H1 (cell line): Measurements from ENCODE around the gene OR52A5. TPM values are rescaled to one million over a fixed set of nuclear protein-coding genes. Genes with fewer than 3 reads are reported as not detected.

Source experiments
- CTCF ChIA-PET: fragments of 300-600 bp; sonication (Branson Sonifier 250); formaldehyde crosslinking; loops from one replicate; lab custom pipeline; 2021; ENCODE audit not compliant: partially characterized antibody; lab: Charles Lee
- POLR2A ChIA-PET: fragments of 300-600 bp; sonication (Branson Sonifier 250); formaldehyde crosslinking; loops from one replicate; lab custom pipeline; 2021; ENCODE audit warnings: inconsistent platforms; ENCODE audit not compliant: partially characterized antibody; lab: Charles Lee
- DNase-seq, 2 experiments: peaks; one replicate each; pipeline versions ENCODE4 v3.0.0 to v3.0.0-alpha.2; 2010 to 2022; ENCODE audit warnings: low spot score in 2 of 2, low read depth in 1 of 2, mixed read lengths in 1 of 2
- FAIRE-seq: peaks from 2 replicates; lab custom pipeline; 2011; peaks lifted over from hg19 to GRCh38; lab: Jason Lieb, UNC
- H2AFZ ChIP-seq: 2 replicates; pipeline ENCODE4 v1.8.1; 2012; ENCODE audit warnings: low read length, inconsistent platforms
- H2AK5ac ChIP-seq: 2 replicates; pipeline ENCODE4 v1.6.1; 2013; ENCODE audit warnings: low read depth, low read length
- H2BK120ac ChIP-seq: replicated peaks from 2 replicates; pipeline ENCODE3; 2013; ENCODE audit warnings: low read depth, low read length, inconsistent platforms
- H2BK12ac ChIP-seq: 2 replicates; pipeline ENCODE4 v1.6.1; 2013; ENCODE audit warnings: low read depth, low read length
- H2BK15ac ChIP-seq: 2 replicates; pipeline ENCODE4 v1.6.1; 2013; ENCODE audit warnings: low read length
- H2BK20ac ChIP-seq: 2 replicates; pipeline ENCODE4 v1.6.1; 2013; ENCODE audit warnings: low read length
- H2BK5ac ChIP-seq: 2 replicates; pipeline ENCODE4 v1.6.1; 2013; ENCODE audit warnings: low read depth, low read length
- H3K14ac ChIP-seq: 2 replicates; pipeline ENCODE4 v1.6.1; 2013; ENCODE audit warnings: inconsistent platforms; ENCODE audit not compliant: insufficient read length
- H3K18ac ChIP-seq: 2 replicates; pipeline ENCODE4 v1.6.1; 2013; ENCODE audit warnings: low read length; ENCODE audit errors: extremely low read depth
- H3K23ac ChIP-seq: 2 replicates; pipeline ENCODE4 v1.6.1; 2013; ENCODE audit warnings: inconsistent platforms; ENCODE audit not compliant: insufficient read length
- H3K23me2 ChIP-seq: 2 replicates; pipeline ENCODE4 v1.6.1; 2013; ENCODE audit warnings: low read depth, low read length
- H3K27ac ChIP-seq: 2 replicates; pipeline ENCODE4 v1.6.1; 2011; ENCODE audit warnings: low read depth, low read length, inconsistent platforms
- H3K27me3 ChIP-seq, 4 experiments: replicated peaks in 1 of 4; 1 replicate in 1 of 4; 2 replicates in 3 of 4; pipeline versions ENCODE4 v1.6.1 to v1.8.1; 2011 to 2013; ENCODE audit warnings: low read length in 3 of 4, mild to moderate bottlenecking in 3 of 4, inconsistent platforms in 2 of 4, mixed read lengths in 2 of 4, moderate library complexity in 1 of 4; ENCODE audit not compliant: control insufficient read depth in 3 of 4, insufficient read depth in 3 of 4; ENCODE audit errors: extremely low read depth in 1 of 4
- H3K36me3 ChIP-seq, 4 experiments: 2 replicates each; pipeline versions ENCODE4 v1.6.1 to v1.8.1; 2011 to 2013; ENCODE audit warnings: mild to moderate bottlenecking in 4 of 4, low read length in 3 of 4, moderate library complexity in 2 of 4, control low read depth in 1 of 4, inconsistent platforms in 1 of 4; ENCODE audit not compliant: insufficient read depth in 4 of 4, control insufficient read depth in 2 of 4
- H3K4ac ChIP-seq: replicated peaks from 2 replicates; pipeline ENCODE3; 2013; ENCODE audit warnings: low read length, low read depth, mixed read lengths, inconsistent platforms; ENCODE audit not compliant: insufficient read length
- H3K4me1 ChIP-seq, 4 experiments: replicated peaks in 1 of 4; 1 replicate in 1 of 4; 2 replicates in 3 of 4; pipeline versions ENCODE4 v1.6.1 to v1.8.1; 2011 to 2013; ENCODE audit warnings: low read length in 3 of 4, inconsistent platforms in 2 of 4, mixed read lengths in 1 of 4; ENCODE audit not compliant: insufficient read depth in 4 of 4, control insufficient read depth in 3 of 4
- H3K4me2 ChIP-seq, 2 experiments: 2 replicates each; pipeline versions ENCODE4 v1.6.1 to v1.8.1; 2011 to 2013; ENCODE audit warnings: low read depth in 2 of 2, low read length in 2 of 2, control low read depth in 1 of 2, inconsistent platforms in 1 of 2, mild to moderate bottlenecking in 1 of 2; ENCODE audit not compliant: insufficient read depth in 1 of 2
- H3K4me3 ChIP-seq, 4 experiments: fragments of 200-600, 300-600 bp in 1 of 4; sonication (generic), shearing (Covaris generic), sonication (Bioruptor Twin) in 1 of 4; 2 replicates each; pipeline versions ENCODE4 v1.5.1 to v1.8.1; 2011 to 2016; ENCODE audit warnings: low read length in 4 of 4, low read depth in 3 of 4, control low read depth in 2 of 4, inconsistent platforms in 2 of 4, mild to moderate bottlenecking in 2 of 4, mixed read lengths in 1 of 4, moderate library complexity in 1 of 4; ENCODE audit not compliant: insufficient read depth in 2 of 4; ENCODE audit errors: extremely low read depth in 1 of 4
- H3K56ac ChIP-seq: replicated peaks from 2 replicates; pipeline ENCODE3; 2013; ENCODE audit warnings: low read depth, mild to moderate bottlenecking, mixed read lengths, low read length, inconsistent platforms; ENCODE audit not compliant: insufficient read length
- H3K79me1 ChIP-seq: 2 replicates; pipeline ENCODE4 v1.6.1; 2013; ENCODE audit warnings: low read depth, low read length, control low read depth
- H3K79me2 ChIP-seq, 2 experiments: 2 replicates each; pipeline versions ENCODE4 v1.6.1 to v1.8.1; 2012 to 2013; ENCODE audit warnings: low read length in 2 of 2, mild to moderate bottlenecking in 2 of 2, inconsistent platforms in 1 of 2; ENCODE audit not compliant: insufficient read depth in 2 of 2, control insufficient read depth in 1 of 2
- H3K9ac ChIP-seq, 4 experiments: replicated peaks in 1 of 4; 1 replicate in 1 of 4; 2 replicates in 3 of 4; pipeline versions ENCODE4 v1.6.1 to v1.8.1; 2011 to 2013; ENCODE audit warnings: low read depth in 3 of 4, low read length in 3 of 4, control low read depth in 2 of 4, mild to moderate bottlenecking in 2 of 4, moderate library complexity in 2 of 4, inconsistent platforms in 1 of 4; ENCODE audit errors: extremely low read depth in 1 of 4
- H3K9me3 ChIP-seq, 2 experiments: 2 replicates each; pipeline versions ENCODE4 v1.6.1 to v1.8.1; 2012 to 2013; ENCODE audit warnings: mild to moderate bottlenecking in 2 of 2, moderate library complexity in 2 of 2, control low read depth in 1 of 2, inconsistent platforms in 1 of 2, low read depth in 1 of 2, low read length in 1 of 2, mixed read lengths in 1 of 2; ENCODE audit not compliant: insufficient read depth in 2 of 2
- H4K20me1 ChIP-seq, 2 experiments: replicated peaks in 1 of 2; 2 replicates each; pipeline versions ENCODE3 to v1.8.1; 2011 to 2013; ENCODE audit warnings: inconsistent platforms in 2 of 2, low read length in 2 of 2, mild to moderate bottlenecking in 1 of 2; ENCODE audit not compliant: insufficient read depth in 2 of 2, control insufficient read depth in 1 of 2
- H4K5ac ChIP-seq: 2 replicates; pipeline ENCODE4 v1.6.1; 2013; ENCODE audit warnings: low read length, low read depth, mixed read lengths, inconsistent platforms; ENCODE audit not compliant: insufficient read length
- H4K8ac ChIP-seq: 2 replicates; pipeline ENCODE4 v1.8.0; 2013; ENCODE audit warnings: mild to moderate bottlenecking, moderate library complexity, low read length, inconsistent platforms; ENCODE audit not compliant: insufficient read depth; ENCODE audit errors: extremely low read depth
- H4K91ac ChIP-seq: replicated peaks from 2 replicates; pipeline ENCODE3; 2013; ENCODE audit warnings: low read length, mixed read lengths, inconsistent platforms; ENCODE audit not compliant: insufficient read length
- ASH2L ChIP-seq: fragments of 200-600, 300-600 bp; sonication (generic); IDR thresholded peaks from one replicate; pipeline ENCODE4 v1.7.1; 2017; ENCODE audit warnings: low read length
- BRCA1 ChIP-seq: IDR thresholded peaks from 2 replicates; pipeline ENCODE4 v1.6.1; 2012; ENCODE audit warnings: low read depth, low read length, improper control_type of control experiment
- CHD2 ChIP-seq: IDR thresholded peaks from 2 replicates; pipeline ENCODE4 v1.6.1; 2012; ENCODE audit warnings: low read length, improper control_type of control experiment
- EZH2 ChIP-seq: fragments of 200-600 bp; sonication (generic); IDR thresholded peaks from 2 replicates; pipeline ENCODE4 v1.7.1; 2012; ENCODE audit warnings: low read depth, mild to moderate bottlenecking, moderate library complexity, low read length, inconsistent platforms; ENCODE audit not compliant: severe bottlenecking
- GTF2F1 ChIP-seq: IDR thresholded peaks from 2 replicates; pipeline ENCODE4 v1.6.1; 2012; ENCODE audit warnings: low read depth, low read length, improper control_type of control experiment, borderline replicate concordance
- HDAC6 ChIP-seq: IDR thresholded peaks from one replicate; pipeline ENCODE4 v1.7.1; 2012; ENCODE audit warnings: low read depth, mild to moderate bottlenecking, inconsistent platforms, low read length, moderate library complexity
- KDM1A ChIP-seq: fragments of 200-600, 300-600 bp; sonication (generic); IDR thresholded peaks from 2 replicates; pipeline ENCODE4 v1.7.1; 2016; ENCODE audit warnings: mild to moderate bottlenecking, low read length, borderline replicate concordance
- KDM4A ChIP-seq: IDR thresholded peaks from one replicate; pipeline ENCODE4 v1.7.1; 2012; ENCODE audit warnings: low read depth, mild to moderate bottlenecking, moderate library complexity, low read length, inconsistent platforms; ENCODE audit not compliant: severe bottlenecking
- MAFK ChIP-seq: IDR thresholded peaks from 2 replicates; pipeline ENCODE4 v1.6.1; 2012; ENCODE audit warnings: low read depth, mild to moderate bottlenecking, improper control_type of control experiment, low read length
- RBBP5 ChIP-seq: IDR thresholded peaks from 2 replicates; pipeline ENCODE4 v1.7.1; 2012; ENCODE audit warnings: low read depth, mild to moderate bottlenecking, inconsistent platforms, low read length, moderate library complexity, borderline replicate concordance
- RFX5 ChIP-seq: IDR thresholded peaks from 2 replicates; pipeline ENCODE4 v1.6.1; 2011; ENCODE audit warnings: low read depth, low read length, improper control_type of control experiment, borderline replicate concordance
- SIN3A ChIP-seq, 2 experiments: IDR thresholded peaks in 1 of 2; conservative IDR thresholded peaks in 1 of 2; 2 replicates each; pipeline ENCODE4 v1.6.1; 2011 to 2012; ENCODE audit warnings: low read length in 2 of 2, improper control_type of control experiment in 1 of 2, low read depth in 1 of 2, mild to moderate bottlenecking in 1 of 2
- SP4 ChIP-seq: IDR thresholded peaks from 2 replicates; pipeline ENCODE4 v1.6.1; 2012; ENCODE audit warnings: low read length, inconsistent platforms
- TCF12 ChIP-seq: IDR thresholded peaks from 2 replicates; pipeline ENCODE4 v1.6.1; 2011; ENCODE audit warnings: low read depth, mild to moderate bottlenecking, low read length
- TEAD4 ChIP-seq: IDR thresholded peaks from 2 replicates; pipeline ENCODE4 v1.6.1; 2012; ENCODE audit warnings: low read depth, low read length, inconsistent platforms, mixed read lengths
- WGBS, 2 experiments: shearing (Covaris generic) in 1 of 2; methylation state at CpG; one replicate each; pipeline versions ENCODE4 v1.1.6 to v1.1.7; 2013 to 2015; ENCODE audit warnings: low lambda C conversion rate in 2 of 2, mixed read lengths in 2 of 2, inconsistent platforms in 1 of 2, low coverage in 1 of 2, missing lambda C conversion rate in 1 of 2; ENCODE audit not compliant: insufficient replicate concordance in 2 of 2, insufficient coverage in 1 of 2, insufficient read length in 1 of 2; ENCODE audit errors: extremely low coverage in 1 of 2, missing lambda C conversion rate in 1 of 2; 5-methylcytosine and 5-hydroxymethylcytosine counted together
- polyA plus RNA-seq, 7 experiments: library from polyadenylated mRNA; depleted of rRNA in 3 of 7; stranded (reverse) in 5 of 7; unstranded in 2 of 7; fragments of >200 nt in 5 of 7; fragments of 200-250 nt in 2 of 7; gene quantifications; 1 replicate in 5 of 7; 2 replicates in 1 of 7; 4 replicates in 1 of 7; pipeline versions ENCODE4 v1.2.1 to v1.2.3, GENCODE V29; 2011 to 2013; ENCODE audit warnings: missing spikeins in 2 of 7, mixed read lengths in 2 of 7
- total RNA-seq: library from RNA; stranded (reverse); fragmentation: NEBNext Ultra II Directional; extraction: Animal tissue kit (Norgen Biotek cat#: 25700); gene quantifications from 2 replicates; pipeline ENCODE4 v1.2.1, GENCODE V29; 2021

OR52A5 gene
- total and polyA plus RNA-seq, 2 of the 8 experiments (the other 6 are each of a cell fraction or from before 2014, with no cell fraction given), result 0.02 to 0.11 TPM

- Histone ChIP-seq H3K27me3 (peaks cover 0 to 1% (median 0%) of the 10 kb centered on the region in 4 experiments; a peak in 1 of 7 replicates), H3K79me2 (no peaks in the 10 kb centered on the region), H2BK20ac (no peak overlapping the region), H3K14ac (no peak overlapping the region), H4K20me1 (no peaks in the 10 kb centered on the region), H3K4ac (no peak overlapping the region), H3K4me1 (no peaks in the 10 kb centered on the region), H3K23me2 (no peaks in the 10 kb centered on the region; the same call in 1 of the 2 replicates), H3K23ac (no peak overlapping the region), H3K9me3 (no peaks in the 10 kb centered on the region), H3K4me2 (no peak overlapping the region), H2BK15ac (no peak overlapping the region), H2BK120ac (no peak overlapping the region), H3K36me3 (no peaks in the 10 kb centered on the region), H3K9ac (no peak overlapping the region), H3K4me3 (no peak overlapping the region), H3K18ac (no peak overlapping the region), H2AFZ (no peak overlapping the region), H4K5ac (no peak overlapping the region), H2AK5ac (no peak overlapping the region), H4K8ac (no peak overlapping the region), H3K79me1 (no peaks in the 10 kb centered on the region), H3K27ac (no peak overlapping the region), H2BK5ac (no peak overlapping the region), H3K56ac (no peak overlapping the region), H2BK12ac (no peak overlapping the region), H4K91ac (no peak overlapping the region)
- TF ChIP-seq HDAC6 (no peak), EZH2 (no peak), MAFK (no peak), BRCA1 (no peak), CHD2 (no peak), SIN3A (conservative IDR thresholded peaks at IDR 0.05 in 1 of 2, IDR thresholded peaks at IDR 0.05 in 1 of 2; ENCODE audit: low read depth in 1 of 2, low read length in 2 of 2) (no peak), SP4 (no peak), RBBP5 (no peak), GTF2F1 (no peak), TCF12 (no peak), KDM4A (no peak), KDM1A (no peak), RFX5 (no peak), ASH2L (no peak), TEAD4 (no peak)
- FAIRE-seq (no peak), DNase-seq (no peak)
- WGBS, 2 experiments, result 95% methylated on average over 7 of the region's 7 CpGs; no CpG with 5 or more reads in 1 of the 2 experiments
- ChIA-PET POLR2A (no interaction called here), CTCF (no interaction called here)
Measured at GRCh38 chr11:5174934-5175333, 36.8 kb upstream of the OR52A5 start.
